CD4-positive, alpha-beta T cell treated with Interleukin-10 for 1 hour (primary cell): ENCODE data around the gene UGT2B11.
"Not testable (repeated sequence)": the region's sequence is repeated elsewhere in the genome, so short reads cannot be mapped to it uniquely, and the experiment has no call there.

Source experiments
- DNase-seq: peaks from one replicate; pipeline ENCODE4 v3.0.0-alpha.2; 2020

The UGT2B11 gene

DNA sequence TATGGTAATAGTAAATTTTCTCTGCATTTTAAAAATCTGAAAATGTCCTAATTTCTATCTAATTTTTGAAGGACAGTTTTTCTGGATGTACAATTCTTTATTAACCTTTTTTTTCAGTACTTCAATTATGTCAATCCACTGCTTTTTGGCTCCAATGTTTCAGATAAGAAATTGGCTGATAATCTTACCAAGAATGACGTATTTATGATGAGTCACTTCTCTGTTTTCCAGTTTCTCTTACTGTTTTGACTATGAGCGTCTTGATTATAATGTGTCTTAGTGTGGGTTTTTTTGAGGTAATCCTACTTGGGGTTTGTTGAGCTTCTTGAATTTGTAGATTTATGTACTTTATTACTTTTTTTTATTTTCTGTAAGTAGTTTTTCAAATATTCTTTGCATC is 47.2 kb downstream of the UGT2B11 start:
- DNase-seq = no peak

DNA sequence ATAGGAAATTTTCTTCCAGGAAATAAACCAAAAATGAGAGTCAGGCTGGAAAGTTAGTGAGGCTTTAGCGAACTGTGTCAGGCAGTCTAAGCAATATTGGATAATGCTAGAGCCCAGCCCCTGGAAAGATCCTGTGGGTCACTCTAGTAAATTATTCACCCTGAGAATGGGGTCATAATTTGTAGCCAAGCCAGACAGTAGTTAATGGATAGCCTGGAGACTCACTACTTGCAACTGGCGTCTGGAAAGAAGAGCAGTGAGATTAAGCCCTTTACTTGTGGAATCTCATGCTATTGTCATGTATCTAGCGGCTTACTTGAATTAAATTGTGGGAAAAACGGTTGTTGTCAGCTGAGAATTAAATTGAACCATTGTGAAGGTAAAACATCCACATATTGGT is 48.2 kb downstream of the UGT2B11 start:
- DNase-seq = not testable (repeated sequence)

DNA sequence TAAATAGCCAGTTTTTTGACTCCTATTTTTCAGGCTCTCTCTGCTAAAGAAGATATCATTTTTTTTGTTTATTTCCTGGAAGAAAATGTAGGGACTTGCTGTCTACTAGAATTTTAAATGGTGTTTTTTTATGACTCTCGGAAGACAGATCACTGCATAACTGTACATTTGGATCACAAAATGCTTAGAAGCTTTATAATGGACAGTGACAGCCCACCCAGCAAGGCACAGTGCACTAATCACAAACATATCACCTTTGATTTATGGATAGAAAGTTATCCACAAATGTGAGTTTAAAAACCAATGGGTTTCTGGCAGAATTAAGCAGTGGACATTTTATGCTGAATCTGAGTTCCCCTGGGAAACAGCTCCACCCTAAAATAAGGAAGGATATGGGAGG is 48.8 kb downstream of the UGT2B11 start:
- not testable (repeated sequence) for DNase-seq

DNA sequence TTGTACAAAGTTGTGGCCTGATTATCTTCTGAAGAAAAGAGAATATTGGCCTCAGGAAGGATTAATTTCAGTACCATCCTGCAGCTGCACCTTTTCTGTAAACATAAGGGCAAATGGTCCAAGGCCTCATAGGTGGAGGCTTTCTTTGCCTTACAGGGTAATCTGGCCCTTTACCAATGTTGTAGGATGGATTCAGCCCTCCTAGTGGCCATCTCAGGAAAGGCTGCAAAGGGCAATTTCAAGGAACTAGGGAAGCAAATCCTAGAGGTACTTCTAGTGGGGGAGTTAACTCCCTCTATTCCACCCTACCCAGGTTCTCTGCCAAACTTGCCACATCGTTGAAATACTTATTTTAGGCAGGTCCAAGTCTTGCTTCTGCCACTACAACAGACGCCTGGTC is 57.6 kb downstream of the UGT2B11 start:
- DNase-seq = no peak

DNA sequence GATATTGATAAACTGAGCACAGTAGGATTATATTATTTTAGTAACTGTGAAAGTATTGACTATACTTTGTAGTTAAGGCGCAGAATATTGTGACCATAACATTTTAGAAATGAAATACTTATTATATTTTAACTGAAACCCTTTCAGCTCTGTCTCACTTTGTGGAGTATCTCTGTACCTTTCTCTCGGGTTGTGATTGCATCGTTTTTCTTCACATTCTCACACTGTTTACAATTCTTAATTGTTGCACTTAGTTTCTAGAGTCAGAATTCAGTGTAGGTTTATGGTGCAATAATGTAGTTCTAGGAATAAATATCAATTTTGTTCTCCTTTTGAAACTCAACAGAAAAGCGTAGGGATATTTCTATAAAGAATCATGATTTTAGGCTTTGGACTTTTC is 60.5 kb downstream of the UGT2B11 start:
- no peak for DNase-seq
